Measurements from ENCODE around the gene AHDC1.
"Not testable (repeated sequence)": the region's sequence is repeated elsewhere in the genome, so short reads cannot be mapped to it uniquely, and the experiment has no call there.

The AHDC1 gene

GRCh38 chr1:27603681-27604578 lies at the start of gene AHDC1:
Gene AHDC1, minus strand, starts transcription at chr1:27604144. Its CDS starts 52,029 bp downstream, at chr1:27552115.
- peak; percentile 93 for DNase-seq (ENCODE audit: low read depth)

- no peak for DNase-seq (ENCODE audit: low read depth)
Observed at GRCh38 chr1:27652111-27652864, 48.3 kb upstream of the AHDC1 start.

GRCh38 chr1:27650539-27651175 lies 46.7 kb upstream of the AHDC1 start:
- DNase-seq (ENCODE audit: low read depth): peak; percentile 53

GRCh38 chr1:27650171-27650538 lies 46.2 kb upstream of the AHDC1 start:
- DNase-seq (ENCODE audit: low read depth): no peak

GRCh38 chr1:27649306-27649635 lies 45.3 kb upstream of the AHDC1 start:
- no peak for DNase-seq (ENCODE audit: low read depth)

- no peak for DNase-seq (ENCODE audit: low read depth)
Observed at GRCh38 chr1:27648602-27649305, 44.8 kb upstream of the AHDC1 start.

GRCh38 chr1:27647328-27647727 lies 43.4 kb upstream of the AHDC1 start:
- DNase-seq (ENCODE audit: low read depth): no peak

- no peak for DNase-seq (ENCODE audit: low read depth)
Observed at GRCh38 chr1:27646676-27647075, 42.7 kb upstream of the AHDC1 start.

- no peak for DNase-seq (ENCODE audit: low read depth)
Observed at GRCh38 chr1:27645071-27645415, 41.1 kb upstream of the AHDC1 start.

- DNase-seq (ENCODE audit: low read depth): no peak
Observed at GRCh38 chr1:27644369-27645070, 40.6 kb upstream of the AHDC1 start.

- DNase-seq (ENCODE audit: low read depth): peak; percentile 73
Observed at GRCh38 chr1:27643600-27644368, 39.8 kb upstream of the AHDC1 start.

- DNase-seq (ENCODE audit: low read depth): not testable (repeated sequence)
Observed at GRCh38 chr1:27640514-27640913, 36.6 kb upstream of the AHDC1 start.

- no peak for DNase-seq (ENCODE audit: low read depth)
Observed at GRCh38 chr1:27638805-27639204, 34.9 kb upstream of the AHDC1 start.

GRCh38 chr1:27638047-27638734 lies 34.2 kb upstream of the AHDC1 start:
- no peak for DNase-seq (ENCODE audit: low read depth)

- DNase-seq (ENCODE audit: low read depth): no peak
Observed at GRCh38 chr1:27635396-27636142, 31.6 kb upstream of the AHDC1 start.

- DNase-seq (ENCODE audit: low read depth): no peak
Observed at GRCh38 chr1:27634985-27635367, 31.0 kb upstream of the AHDC1 start, which contains the start of gene FGR. Gene FGR, minus strand, starts transcription at chr1:27635185. Its CDS starts 11,269 bp downstream, at chr1:27623916.

GRCh38 chr1:27634177-27634984 lies 30.4 kb upstream of the AHDC1 start:
- DNase-seq (ENCODE audit: low read depth): peak; percentile 37

- DNase-seq (ENCODE audit: low read depth): no peak
Observed at GRCh38 chr1:27633640-27634176, 29.8 kb upstream of the AHDC1 start.
